Activated B cell treated with CpG ODN at 0.5 μM for 24 hours (primary cell): ENCODE data around the gene TMEM192. TPM values are rescaled to one million over a fixed set of nuclear protein-coding genes. Genes with fewer than 3 reads are reported as not detected.

Experiments used
- ATAC-seq: fragments of 200-7000 bp; cut with Tn5 transposase; one replicate; pipeline ENCODE4 v1.10.0; 2021; ENCODE audit warnings: low read depth, mild to moderate bottlenecking, moderate library complexity
- CTCF ChIA-PET: fragments of 350-600 bp; sonication (Branson Sonifier 250); formaldehyde crosslinking; loops from one replicate; lab custom pipeline; 2021; ENCODE audit warnings: antibody characterized with exemption; lab: Charles Lee
- POLR2A ChIA-PET: fragments of 350-600 bp; sonication (Branson Sonifier 250); formaldehyde crosslinking; loops from one replicate; lab custom pipeline; 2021; ENCODE audit warnings: antibody characterized with exemption; lab: Charles Lee
- DNase-seq: peaks from one replicate; pipeline ENCODE4 v3.0.0; 2022
- H3K27ac Mint-ChIP-seq: one replicate; pipeline ENCODE4 v1.8.0; 2020; ENCODE audit warnings: mixed read lengths
- H3K27me3 Mint-ChIP-seq: one replicate; pipeline ENCODE4 v1.8.0; 2021; ENCODE audit warnings: mixed read lengths
- H3K36me3 Mint-ChIP-seq: one replicate; pipeline ENCODE4 v1.8.0; 2021; ENCODE audit warnings: low read depth, mixed read lengths
- H3K4me1 Mint-ChIP-seq: one replicate; pipeline ENCODE4 v1.8.0; 2021; ENCODE audit warnings: mixed read lengths
- H3K4me3 Mint-ChIP-seq: one replicate; pipeline ENCODE4 v1.8.0; 2020; ENCODE audit warnings: mild to moderate bottlenecking, mixed read lengths
- H3K9me3 Mint-ChIP-seq: one replicate; pipeline ENCODE4 v1.8.0; 2020; ENCODE audit warnings: mixed read lengths
- intact Hi-C: fragments of 100-400 bp; cut with micrococcal nuclease; formaldehyde crosslinking; loops from one replicate; pipeline ENCODE4 v1.15.1; 2024
- total RNA-seq: library from RNA; stranded (reverse); gene quantifications from 2 replicates; pipeline ENCODE4 v1.2.3, GENCODE V29; 2022
- TF ChIP-seq, protein P1 (sequence below): fragments of 200-600 bp; IDR thresholded peaks from one replicate; pipeline ENCODE4 v1.8.0; 2022; ENCODE audit warnings: antibody characterized with exemption, mild to moderate bottlenecking

The TMEM192 gene
- total RNA-seq, 1 donor from 2014 or later: 19.3 TPM

DNA sequence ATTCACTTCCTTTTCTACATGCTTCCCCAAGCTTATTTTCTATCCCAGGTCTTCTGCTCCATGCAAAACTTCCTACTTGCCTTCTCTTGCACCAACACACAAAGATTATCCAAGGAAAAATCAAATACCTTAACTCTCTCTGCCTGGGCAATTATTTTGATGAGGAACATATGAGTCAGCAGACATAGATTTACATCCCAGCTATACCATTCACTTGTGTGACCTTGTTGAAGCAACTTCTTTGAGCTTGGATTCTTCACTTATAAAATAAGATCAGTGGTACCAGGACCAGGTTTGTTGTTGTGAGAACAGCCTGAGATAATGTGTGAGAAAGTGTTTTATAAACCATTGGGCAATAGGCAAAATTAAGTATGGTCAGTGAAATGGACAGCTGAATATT is 39.1 kb upstream of the TMEM192 start:
- DNase-seq (no peak), ATAC-seq (no peak)
- TF ChIP-seq, protein P1, sequence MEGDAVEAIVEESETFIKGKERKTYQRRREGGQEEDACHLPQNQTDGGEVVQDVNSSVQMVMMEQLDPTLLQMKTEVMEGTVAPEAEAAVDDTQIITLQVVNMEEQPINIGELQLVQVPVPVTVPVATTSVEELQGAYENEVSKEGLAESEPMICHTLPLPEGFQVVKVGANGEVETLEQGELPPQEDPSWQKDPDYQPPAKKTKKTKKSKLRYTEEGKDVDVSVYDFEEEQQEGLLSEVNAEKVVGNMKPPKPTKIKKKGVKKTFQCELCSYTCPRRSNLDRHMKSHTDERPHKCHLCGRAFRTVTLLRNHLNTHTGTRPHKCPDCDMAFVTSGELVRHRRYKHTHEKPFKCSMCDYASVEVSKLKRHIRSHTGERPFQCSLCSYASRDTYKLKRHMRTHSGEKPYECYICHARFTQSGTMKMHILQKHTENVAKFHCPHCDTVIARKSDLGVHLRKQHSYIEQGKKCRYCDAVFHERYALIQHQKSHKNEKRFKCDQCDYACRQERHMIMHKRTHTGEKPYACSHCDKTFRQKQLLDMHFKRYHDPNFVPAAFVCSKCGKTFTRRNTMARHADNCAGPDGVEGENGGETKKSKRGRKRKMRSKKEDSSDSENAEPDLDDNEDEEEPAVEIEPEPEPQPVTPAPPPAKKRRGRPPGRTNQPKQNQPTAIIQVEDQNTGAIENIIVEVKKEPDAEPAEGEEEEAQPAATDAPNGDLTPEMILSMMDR: no peak
- no peaks in the 10 kb centered on the region for H3K4me1 Mint-ChIP-seq
- intact Hi-C loops: no loop called here
- POLR2A ChIA-PET: no interaction called here
- H3K4me3 Mint-ChIP-seq: no peak overlapping the region
- no peak overlapping the region for H3K27ac Mint-ChIP-seq
- H3K27me3 Mint-ChIP-seq: peaks cover 19% of the 10 kb centered on the region
- H3K9me3 Mint-ChIP-seq: no peaks in the 10 kb centered on the region
- CTCF ChIA-PET: interaction anchor here (1.1 kb wide), 1 partner anchor 20 kb away, joined by 3 read pairs; no protein-coding TSS in a partner anchor
- H3K36me3 Mint-ChIP-seq: no peaks in the 10 kb centered on the region

DNA sequence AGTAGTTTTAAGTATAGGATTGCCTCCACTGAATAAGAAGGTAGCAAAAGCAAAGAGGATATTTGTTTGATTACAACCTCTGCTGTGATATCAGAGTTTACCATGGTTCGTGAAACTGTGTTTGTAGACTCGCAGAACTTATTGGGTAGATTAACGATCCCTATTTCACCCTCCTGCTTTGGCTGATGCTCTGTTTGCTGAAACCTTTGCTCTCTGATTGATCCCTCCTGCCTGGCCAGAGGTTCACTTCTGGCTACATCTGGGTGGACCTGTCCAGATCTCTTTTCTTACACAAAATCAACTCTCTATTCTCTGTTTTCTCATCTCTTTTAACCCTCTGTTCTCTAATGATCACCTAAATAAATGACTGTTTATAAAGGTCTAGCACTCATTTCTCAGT is 37.9 kb upstream of the TMEM192 start:
- TF ChIP-seq, protein P1: no peak
- Mint-ChIP-seq H3K27me3 (peaks cover 15% of the 10 kb centered on the region), H3K4me3 (no peak overlapping the region), H3K9me3 (no peaks in the 10 kb centered on the region), H3K4me1 (no peaks in the 10 kb centered on the region), H3K27ac (no peak overlapping the region), H3K36me3 (no peaks in the 10 kb centered on the region)
- ChIA-PET POLR2A (no interaction called here), CTCF (interaction anchor here (0.6 kb wide), 1 partner anchor 382 kb away, joined by 3 read pairs; no protein-coding TSS in a partner anchor)
- ATAC-seq (no peak), DNase-seq (no peak)
- intact Hi-C loops: no loop called here

DNA sequence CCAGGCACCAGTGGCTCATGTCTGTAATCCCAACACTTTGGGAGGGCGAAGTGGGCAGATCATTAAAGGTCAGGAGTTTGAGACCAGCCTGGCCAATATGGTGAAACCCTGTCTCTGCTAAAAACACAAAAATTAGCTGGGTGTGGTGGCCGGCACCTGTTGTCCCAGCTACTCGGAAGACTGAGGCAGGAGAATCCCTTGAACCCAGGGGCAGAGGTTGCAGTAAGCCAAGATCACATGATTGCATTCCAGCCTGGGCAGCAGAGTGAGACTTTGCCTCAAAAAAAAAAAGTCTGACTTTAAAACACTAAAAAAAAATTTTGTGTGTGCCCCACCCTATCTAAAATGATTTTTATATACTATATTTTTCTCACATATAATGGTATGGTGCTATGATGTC is 26.2 kb upstream of the TMEM192 start:
- Mint-ChIP-seq H3K36me3 (no peaks in the 10 kb centered on the region), H3K27me3 (no peaks in the 10 kb centered on the region), H3K9me3 (peaks cover 4% of the 10 kb centered on the region), H3K4me3 (no peak overlapping the region), H3K4me1 (peaks cover 12% of the 10 kb centered on the region), H3K27ac (no peak overlapping the region)
- CTCF ChIA-PET: interaction anchor here (0.6 to 1.3 kb wide), 2 partner anchors 8 to 326 kb away, joined by 3 read pairs; no protein-coding TSS in a partner anchor
- intact Hi-C loops: loop anchor here (10.0 kb wide), 1 partner anchor 1026 kb away; no protein-coding TSS in a partner anchor
- ATAC-seq: no peak
- TF ChIP-seq, protein P1: no peak
- no peak for DNase-seq
- POLR2A ChIA-PET: no interaction called here

DNA sequence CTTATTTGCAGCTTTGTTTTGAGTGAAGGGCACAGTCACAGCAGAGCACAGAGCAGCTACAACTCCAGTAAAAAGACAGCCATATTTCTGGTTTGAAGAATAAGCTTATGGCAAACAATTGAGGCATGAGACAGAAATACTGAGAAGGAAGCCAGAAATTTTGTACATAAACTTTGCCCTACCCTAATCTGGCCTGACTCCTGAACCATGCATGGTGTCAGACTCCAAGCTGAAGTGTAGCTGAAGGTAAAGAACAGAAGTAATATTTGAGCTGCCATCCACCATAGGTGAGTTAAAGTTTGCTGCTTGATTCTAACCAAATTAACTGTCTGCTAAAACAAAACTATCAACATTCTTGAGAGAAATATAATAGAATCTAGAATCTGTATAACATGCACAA is 24.5 kb upstream of the TMEM192 start:
- intact Hi-C loops: loop anchor here (10.0 kb wide), 1 partner anchor 1028 kb away; no protein-coding TSS in a partner anchor
- TF ChIP-seq, protein P1: no peak
- POLR2A ChIA-PET: no interaction called here
- H3K9me3 Mint-ChIP-seq: peaks cover 4% of the 10 kb centered on the region
- no peaks in the 10 kb centered on the region for H3K36me3 Mint-ChIP-seq
- H3K4me3 Mint-ChIP-seq: no peak overlapping the region
- DNase-seq (no peak), ATAC-seq (no peak)
- no peak overlapping the region for H3K27ac Mint-ChIP-seq
- CTCF ChIA-PET: no interaction called here
- no peaks in the 10 kb centered on the region for H3K27me3 Mint-ChIP-seq
- peaks cover 28% of the 10 kb centered on the region for H3K4me1 Mint-ChIP-seq

DNA sequence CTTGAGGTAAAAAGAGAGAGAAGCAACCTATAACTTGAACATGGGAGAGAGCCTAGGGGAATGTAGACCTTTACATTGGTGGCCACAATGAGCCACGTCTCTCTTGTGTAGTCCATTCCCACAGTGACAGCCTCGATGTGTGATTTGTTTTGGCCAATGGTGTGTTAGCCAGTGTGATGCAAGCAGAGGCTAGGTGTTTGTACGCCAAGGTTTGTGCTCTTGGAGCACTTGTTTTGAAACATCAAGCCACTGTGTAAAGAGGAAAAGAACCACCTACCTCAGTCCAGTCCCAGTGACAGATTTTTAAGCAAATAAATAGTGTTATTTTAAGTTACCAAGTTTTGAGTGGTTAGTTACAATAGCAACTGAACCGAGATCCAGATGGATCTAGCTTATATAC is 23.9 kb upstream of the TMEM192 start:
- ATAC-seq: no peak
- intact Hi-C loops: loop anchor here (10.0 kb wide), 1 partner anchor 1028 kb away; no protein-coding TSS in a partner anchor
- CTCF ChIA-PET: no interaction called here
- no peaks in the 10 kb centered on the region for H3K27me3 Mint-ChIP-seq
- no peak overlapping the region for H3K27ac Mint-ChIP-seq
- no peaks in the 10 kb centered on the region for H3K36me3 Mint-ChIP-seq
- DNase-seq: no peak
- H3K9me3 Mint-ChIP-seq: peaks cover 4% of the 10 kb centered on the region
- H3K4me1 Mint-ChIP-seq: peaks cover 35% of the 10 kb centered on the region
- H3K4me3 Mint-ChIP-seq: no peak overlapping the region
- TF ChIP-seq, protein P1: no peak
- POLR2A ChIA-PET: no interaction called here
